Neural cell (in vitro differentiated cells): Measurements from ENCODE around the gene GALK2.

Source experiments
- POLR2AphosphoS5 ChIP-seq: IDR thresholded peaks from 2 replicates; pipeline ENCODE4 v1.6.1; 2012
- TAF1 ChIP-seq: IDR thresholded peaks from 2 replicates; pipeline ENCODE4 v1.6.1; 2012; ENCODE audit warnings: low read depth
- TF ChIP-seq, protein P1 (sequence below): fragments of 450-650 bp; IDR thresholded peaks from 2 replicates; pipeline ENCODE4 v1.5.1; 2014; ENCODE audit warnings: antibody characterized with exemption, mild to moderate bottlenecking, moderate library complexity; ENCODE audit not compliant: poor library complexity, severe bottlenecking

DNA sequence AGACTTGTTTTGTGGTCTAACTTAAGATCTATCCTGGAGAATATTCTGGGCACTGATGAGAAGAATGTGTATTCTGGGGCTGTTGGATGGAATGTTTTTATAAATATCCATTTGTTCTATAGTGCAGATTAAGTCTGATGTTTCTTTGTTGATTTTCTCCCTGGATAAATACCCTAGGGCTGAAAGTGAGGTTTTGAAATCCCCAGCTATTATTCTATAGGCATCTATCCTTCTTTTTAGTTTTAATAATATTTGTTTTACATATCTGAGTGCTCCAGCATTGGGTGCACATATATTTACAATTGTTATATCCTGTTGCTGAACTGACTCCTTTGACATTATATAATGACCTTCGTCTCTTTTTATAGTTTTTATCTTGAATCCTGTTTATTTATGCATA lies 42.9 kb downstream of the GALK2 start:
- TF ChIP-seq POLR2AphosphoS5 (no peak), TAF1 (no peak)
- TF ChIP-seq, protein P1, sequence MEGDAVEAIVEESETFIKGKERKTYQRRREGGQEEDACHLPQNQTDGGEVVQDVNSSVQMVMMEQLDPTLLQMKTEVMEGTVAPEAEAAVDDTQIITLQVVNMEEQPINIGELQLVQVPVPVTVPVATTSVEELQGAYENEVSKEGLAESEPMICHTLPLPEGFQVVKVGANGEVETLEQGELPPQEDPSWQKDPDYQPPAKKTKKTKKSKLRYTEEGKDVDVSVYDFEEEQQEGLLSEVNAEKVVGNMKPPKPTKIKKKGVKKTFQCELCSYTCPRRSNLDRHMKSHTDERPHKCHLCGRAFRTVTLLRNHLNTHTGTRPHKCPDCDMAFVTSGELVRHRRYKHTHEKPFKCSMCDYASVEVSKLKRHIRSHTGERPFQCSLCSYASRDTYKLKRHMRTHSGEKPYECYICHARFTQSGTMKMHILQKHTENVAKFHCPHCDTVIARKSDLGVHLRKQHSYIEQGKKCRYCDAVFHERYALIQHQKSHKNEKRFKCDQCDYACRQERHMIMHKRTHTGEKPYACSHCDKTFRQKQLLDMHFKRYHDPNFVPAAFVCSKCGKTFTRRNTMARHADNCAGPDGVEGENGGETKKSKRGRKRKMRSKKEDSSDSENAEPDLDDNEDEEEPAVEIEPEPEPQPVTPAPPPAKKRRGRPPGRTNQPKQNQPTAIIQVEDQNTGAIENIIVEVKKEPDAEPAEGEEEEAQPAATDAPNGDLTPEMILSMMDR: no peak
